Neural cell (in vitro differentiated cells): ENCODE results near the gene RASEF. TPM values are rescaled to one million over a fixed set of nuclear protein-coding genes. Genes with fewer than 3 reads are reported as not detected.

Experiments
- H2AFZ ChIP-seq: fragments of 200-600, 300-800 bp; sonication (generic), shearing (Covaris generic); 2 replicates; pipeline ENCODE4 v1.6.0; 2014; ENCODE audit warnings: low read depth, mild to moderate bottlenecking, antibody characterized with exemption, low read length, moderate library complexity
- H3F3A ChIP-seq: fragments of 200-600 bp; shearing (Covaris generic); 2 replicates; pipeline ENCODE4 v1.6.1; 2016; ENCODE audit warnings: mild to moderate bottlenecking, moderate library complexity, mixed read lengths, antibody characterized with exemption, low read length; ENCODE audit not compliant: insufficient read depth, poor library complexity, severe bottlenecking
- H3K27ac ChIP-seq: fragments of 200-600, 300-800 bp; sonication (generic), shearing (Covaris generic); 2 replicates; pipeline ENCODE4 v1.5.1; 2014; ENCODE audit warnings: mild to moderate bottlenecking, low read length, moderate library complexity
- H3K27me3 ChIP-seq: fragments of 300-800, 200-600 bp; sonication (generic), shearing (Covaris generic); 2 replicates; pipeline ENCODE4 v1.6.0; 2014; ENCODE audit warnings: mild to moderate bottlenecking, low read depth, low read length, moderate library complexity; ENCODE audit not compliant: insufficient read depth
- H3K36me3 ChIP-seq: fragments of 300-800, 200-600 bp; sonication (generic), shearing (Covaris generic); 2 replicates; pipeline ENCODE4 v1.5.1; 2014; ENCODE audit warnings: mild to moderate bottlenecking, antibody characterized with exemption, low read length, moderate library complexity; ENCODE audit not compliant: insufficient read depth
- H3K4me2 ChIP-seq: fragments of 300-800, 200-600 bp; sonication (generic), shearing (Covaris generic); 2 replicates; pipeline ENCODE4 v1.6.0; 2014; ENCODE audit warnings: mild to moderate bottlenecking, low read length
- H3K4me3 ChIP-seq: fragments of 300-800, 200-600 bp; sonication (generic), shearing (Covaris generic); 2 replicates; pipeline ENCODE4 v1.5.1; 2014; ENCODE audit warnings: mild to moderate bottlenecking, low read length, moderate library complexity
- H3K79me2 ChIP-seq: fragments of 200-600 bp; shearing (Covaris generic); replicated peaks from 2 replicates; pipeline ENCODE4 v1.6.0; 2014; ENCODE audit warnings: mild to moderate bottlenecking, low read length, moderate library complexity; ENCODE audit not compliant: insufficient read depth
- H3K9ac ChIP-seq: fragments of 300-800, 200-600 bp; sonication (generic), shearing (Covaris generic); 2 replicates; pipeline ENCODE4 v1.6.1; 2016; ENCODE audit warnings: mild to moderate bottlenecking, low read length, mixed read lengths
- H3K9me2 ChIP-seq: fragments of 200-600 bp; shearing (Covaris generic); 2 replicates; pipeline ENCODE4 v1.6.1; 2016; ENCODE audit warnings: mild to moderate bottlenecking, low read length, mixed read lengths; ENCODE audit not compliant: insufficient read depth
- H3K9me3 ChIP-seq: fragments of 200-600, 300-800 bp; sonication (generic), shearing (Covaris generic); 2 replicates; pipeline ENCODE4 v1.6.1; 2016; ENCODE audit warnings: mild to moderate bottlenecking, mixed run types, low read length, moderate library complexity, mixed read lengths
- H4K20me1 ChIP-seq: fragments of 200-600 bp; shearing (Covaris generic); 2 replicates; pipeline ENCODE4 v1.6.1; 2016; ENCODE audit warnings: mild to moderate bottlenecking, mixed run types; ENCODE audit not compliant: insufficient read depth
- EP300 ChIP-seq: fragments of 450-650 bp; conservative IDR thresholded peaks from 2 replicates; pipeline ENCODE4 v1.6.1; 2014; ENCODE audit warnings: antibody characterized with exemption, mild to moderate bottlenecking, moderate library complexity; ENCODE audit not compliant: poor library complexity, severe bottlenecking
- EZH2 ChIP-seq: fragments of 200-600, 300-800 bp; shearing (Covaris generic), sonication (generic); IDR thresholded peaks from 2 replicates; pipeline ENCODE4 v1.6.1; 2014; ENCODE audit warnings: antibody characterized with exemption, low read length, borderline replicate concordance, mild to moderate bottlenecking; ENCODE audit not compliant: insufficient read depth, poor library complexity, severe bottlenecking
- MXI1 ChIP-seq: fragments of 450-650 bp; conservative IDR thresholded peaks from 2 replicates; pipeline ENCODE4 v1.6.1; 2014; ENCODE audit warnings: antibody characterized with exemption, mild to moderate bottlenecking; ENCODE audit not compliant: poor library complexity, severe bottlenecking
- POLR2AphosphoS5 ChIP-seq: IDR thresholded peaks from 2 replicates; pipeline ENCODE4 v1.6.1; 2012
- RAD21 ChIP-seq: fragments of 450-650 bp; conservative IDR thresholded peaks from 2 replicates; pipeline ENCODE4 v1.6.1; 2014; ENCODE audit warnings: antibody characterized with exemption, mild to moderate bottlenecking, moderate library complexity
- REST ChIP-seq: IDR thresholded peaks from 2 replicates; pipeline ENCODE4 v1.6.1; 2012; ENCODE audit warnings: borderline replicate concordance
- SMC3 ChIP-seq: fragments of 450-650 bp; conservative IDR thresholded peaks from 2 replicates; pipeline ENCODE4 v1.6.1; 2014; ENCODE audit warnings: antibody characterized with exemption, mild to moderate bottlenecking, moderate library complexity; ENCODE audit not compliant: poor library complexity
- TAF1 ChIP-seq: IDR thresholded peaks from 2 replicates; pipeline ENCODE4 v1.6.1; 2012; ENCODE audit warnings: low read depth
- polyA plus RNA-seq: library from polyadenylated mRNA; depleted of rRNA; stranded (reverse); fragments of >200 nt; gene quantifications from 2 replicates; pipeline ENCODE4 v1.2.3, GENCODE V29; 2014
- TF ChIP-seq, protein P1 (sequence below): fragments of 450-650 bp; IDR thresholded peaks from 2 replicates; pipeline ENCODE4 v1.5.1; 2014; ENCODE audit warnings: antibody characterized with exemption, mild to moderate bottlenecking, moderate library complexity; ENCODE audit not compliant: poor library complexity, severe bottlenecking

Gene RASEF
- polyA plus RNA-seq, 1 donor from 2014 or later = 0.12 TPM

GRCh38 chr9:82993856-82994605, 68.9 kb downstream of the RASEF start:
- TF ChIP-seq MXI1 = no peak
- TF ChIP-seq TAF1 = no peak
- no peak for TF ChIP-seq SMC3
- no peak overlapping the region for H2AFZ ChIP-seq
- no peaks in the 10 kb centered on the region for H3K9me3 ChIP-seq
- H3K9me2 ChIP-seq = no peaks in the 10 kb centered on the region
- no peak overlapping the region for H3K9ac ChIP-seq
- H4K20me1 ChIP-seq = no peaks in the 10 kb centered on the region
- no peaks in the 10 kb centered on the region for H3K79me2 ChIP-seq
- H3K36me3 ChIP-seq = no peaks in the 10 kb centered on the region
- H3K27ac ChIP-seq = no peak overlapping the region
- H3F3A ChIP-seq = no peaks in the 10 kb centered on the region
- no peak overlapping the region for H3K4me3 ChIP-seq
- H3K27me3 ChIP-seq = peaks cover 4% of the 10 kb centered on the region
- H3K4me2 ChIP-seq = no peak overlapping the region

DNA sequence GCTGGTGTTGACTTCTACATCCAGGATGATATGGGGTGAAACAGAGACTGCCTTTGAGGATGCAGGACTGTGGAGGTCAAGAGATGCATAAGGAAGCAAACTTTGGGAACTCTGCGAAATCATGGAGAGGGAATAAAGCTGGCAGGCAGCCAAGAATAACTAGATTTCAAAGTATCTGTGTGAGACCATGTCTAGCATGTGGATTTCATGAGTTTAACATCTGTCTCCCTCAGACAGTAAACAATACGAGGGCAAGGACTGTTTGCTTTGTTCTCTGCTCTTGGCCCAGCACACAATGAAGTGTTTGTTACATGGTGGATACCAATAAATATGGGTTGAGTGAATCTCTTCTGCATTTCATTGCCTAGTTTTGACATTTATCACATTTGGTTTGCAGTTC, 71.3 kb downstream of the RASEF start:
- H2AFZ ChIP-seq = no peak overlapping the region
- H3K4me2 ChIP-seq = no peak overlapping the region
- H3F3A ChIP-seq = no peaks in the 10 kb centered on the region
- no peaks in the 10 kb centered on the region for H3K36me3 ChIP-seq
- H3K27me3 ChIP-seq = peaks cover 11% of the 10 kb centered on the region
- H3K79me2 ChIP-seq = no peaks in the 10 kb centered on the region
- no peaks in the 10 kb centered on the region for H3K9me2 ChIP-seq
- no peak overlapping the region for H3K27ac ChIP-seq
- no peak overlapping the region for H3K9ac ChIP-seq
- TF ChIP-seq RAD21 = no peak
- TF ChIP-seq MXI1 = no peak
- TF ChIP-seq SMC3 = no peak
- TF ChIP-seq POLR2AphosphoS5 = no peak
- TF ChIP-seq, protein P1, sequence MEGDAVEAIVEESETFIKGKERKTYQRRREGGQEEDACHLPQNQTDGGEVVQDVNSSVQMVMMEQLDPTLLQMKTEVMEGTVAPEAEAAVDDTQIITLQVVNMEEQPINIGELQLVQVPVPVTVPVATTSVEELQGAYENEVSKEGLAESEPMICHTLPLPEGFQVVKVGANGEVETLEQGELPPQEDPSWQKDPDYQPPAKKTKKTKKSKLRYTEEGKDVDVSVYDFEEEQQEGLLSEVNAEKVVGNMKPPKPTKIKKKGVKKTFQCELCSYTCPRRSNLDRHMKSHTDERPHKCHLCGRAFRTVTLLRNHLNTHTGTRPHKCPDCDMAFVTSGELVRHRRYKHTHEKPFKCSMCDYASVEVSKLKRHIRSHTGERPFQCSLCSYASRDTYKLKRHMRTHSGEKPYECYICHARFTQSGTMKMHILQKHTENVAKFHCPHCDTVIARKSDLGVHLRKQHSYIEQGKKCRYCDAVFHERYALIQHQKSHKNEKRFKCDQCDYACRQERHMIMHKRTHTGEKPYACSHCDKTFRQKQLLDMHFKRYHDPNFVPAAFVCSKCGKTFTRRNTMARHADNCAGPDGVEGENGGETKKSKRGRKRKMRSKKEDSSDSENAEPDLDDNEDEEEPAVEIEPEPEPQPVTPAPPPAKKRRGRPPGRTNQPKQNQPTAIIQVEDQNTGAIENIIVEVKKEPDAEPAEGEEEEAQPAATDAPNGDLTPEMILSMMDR = no peak
- TF ChIP-seq REST = no peak
- TF ChIP-seq EZH2 = no peak
- TF ChIP-seq TAF1 = no peak
- no peak for TF ChIP-seq EP300
- H4K20me1 ChIP-seq = no peaks in the 10 kb centered on the region
- no peak overlapping the region for H3K4me3 ChIP-seq
- no peaks in the 10 kb centered on the region for H3K9me3 ChIP-seq
